ENCODE data around the gene ATP1A3.
"Not testable (repeated sequence)": the region's sequence is repeated elsewhere in the genome, so short reads cannot be mapped to it uniquely, and the experiment has no call there.

DNA sequence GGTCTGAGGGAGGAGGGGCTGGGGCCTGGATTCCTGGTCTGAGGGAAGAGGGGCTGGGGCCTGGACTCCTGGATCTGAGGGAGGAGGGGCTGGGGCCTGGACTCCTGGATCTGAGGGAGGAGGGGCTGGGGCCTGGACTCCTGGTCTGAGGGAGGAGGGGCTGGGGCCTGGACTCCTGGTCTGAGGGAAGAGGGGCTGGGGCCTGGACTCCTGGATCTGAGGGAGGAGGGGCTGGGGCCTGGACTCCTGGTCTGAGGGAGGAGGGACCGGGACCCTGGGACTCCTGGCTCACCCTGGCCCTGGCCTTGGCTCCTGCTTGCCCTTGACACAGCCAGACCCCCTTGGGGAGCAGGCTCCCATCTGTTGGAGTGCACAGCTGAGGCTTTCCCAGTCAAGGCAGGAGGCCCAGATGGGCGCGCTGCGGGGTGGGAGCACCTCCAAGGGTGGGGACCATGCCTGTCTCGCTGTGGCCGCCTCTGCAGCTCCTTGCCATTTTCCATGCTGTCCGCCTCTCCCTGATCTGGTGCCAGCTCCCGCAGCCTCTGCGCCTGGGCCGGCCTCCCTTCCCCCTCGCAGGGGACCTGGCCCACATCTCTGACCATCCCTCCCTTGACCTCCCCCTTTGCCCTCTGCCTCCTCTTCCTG is 2.0 kb downstream of the ATP1A3 start:
- not testable (repeated sequence) for TF ChIP-seq ZNF274 (IDR thresholded peaks at IDR 0.05; ENCODE audit: low read depth, low read length); YY1 (IDR thresholded peaks at IDR 0.05; ENCODE audit: insufficient read depth, insufficient read length)
